Endothelial cell (in vitro differentiated cells): ENCODE results near the gene GYPB. TPM values are rescaled to one million over a fixed set of nuclear protein-coding genes. Genes with fewer than 3 reads are reported as not detected.
"Not testable (repeated sequence)": the region's sequence is repeated elsewhere in the genome, so short reads cannot be mapped to it uniquely, and the experiment has no call there.

Experiments
- DNase-seq: peaks from one replicate; pipeline ENCODE4 v3.0.0; 2021; ENCODE audit warnings: low spot score
- H3K27ac Mint-ChIP-seq: one replicate; pipeline ENCODE4 v1.8.0; 2021; ENCODE audit warnings: mixed read lengths, inconsistent platforms; ENCODE audit not compliant: unreplicated experiment
- H3K27me3 Mint-ChIP-seq: one replicate; pipeline ENCODE4 v1.8.0; 2021; ENCODE audit warnings: mild to moderate bottlenecking, moderate library complexity, mixed read lengths, inconsistent platforms; ENCODE audit not compliant: unreplicated experiment
- H3K36me3 Mint-ChIP-seq: one replicate; pipeline ENCODE4 v1.8.0; 2021; ENCODE audit warnings: mild to moderate bottlenecking, low read depth, mixed read lengths, inconsistent platforms; ENCODE audit not compliant: unreplicated experiment
- H3K4me1 Mint-ChIP-seq: one replicate; pipeline ENCODE4 v1.8.0; 2021; ENCODE audit warnings: mild to moderate bottlenecking, mixed read lengths, inconsistent platforms; ENCODE audit not compliant: unreplicated experiment
- H3K4me3 Mint-ChIP-seq: one replicate; pipeline ENCODE4 v1.8.0; 2021; ENCODE audit warnings: mild to moderate bottlenecking, mixed read lengths, inconsistent platforms; ENCODE audit not compliant: unreplicated experiment
- H3K9me3 Mint-ChIP-seq: one replicate; pipeline ENCODE4 v1.8.0; 2021; ENCODE audit warnings: mixed read lengths, inconsistent platforms; ENCODE audit not compliant: unreplicated experiment
- CTCF ChIP-seq: fragments of 200-600 bp; sonication (generic); IDR thresholded peaks from one replicate; pipeline ENCODE4 v1.5.0; 2021; ENCODE audit warnings: antibody characterized with exemption; ENCODE audit not compliant: unreplicated experiment
- long read RNA-seq: library from polyadenylated mRNA; unstranded; transcript quantifications from one replicate; pipeline ENCODE4 v2.0.0, GENCODE V29; 2020; ENCODE audit not compliant: unreplicated experiment
- total RNA-seq: library from RNA; stranded (reverse); fragmentation: NEBNext Ultra II Directional; extraction: Animal tissue kit (Norgen Biotek cat#: 25700); gene quantifications from one replicate; pipeline ENCODE4 v1.2.1, GENCODE V29; 2021; ENCODE audit not compliant: unreplicated experiment

Gene GYPB
- not detected for total RNA-seq
- long read RNA-seq, result 0 reads

- not testable (repeated sequence) for H3K4me3 Mint-ChIP-seq, DNase-seq, H3K27ac Mint-ChIP-seq, H3K4me1 Mint-ChIP-seq, H3K36me3 Mint-ChIP-seq, H3K9me3 Mint-ChIP-seq, H3K27me3 Mint-ChIP-seq
Observed at GRCh38 chr4:144019277-144019676, at the start of gene GYPB. Gene GYPB, minus strand, starts transcription at chr4:144019380. Its CDS starts 93 bp downstream, at chr4:144019287.

GRCh38 chr4:144061556-144061955, 42.4 kb upstream of the GYPB start:
- not testable (repeated sequence) for H3K27ac Mint-ChIP-seq, H3K4me1 Mint-ChIP-seq, H3K27me3 Mint-ChIP-seq, H3K9me3 Mint-ChIP-seq, H3K36me3 Mint-ChIP-seq, DNase-seq, H3K4me3 Mint-ChIP-seq

- not testable (repeated sequence) for H3K4me3 Mint-ChIP-seq, H3K9me3 Mint-ChIP-seq, H3K4me1 Mint-ChIP-seq, H3K36me3 Mint-ChIP-seq, H3K27ac Mint-ChIP-seq, DNase-seq, H3K27me3 Mint-ChIP-seq
Observed at GRCh38 chr4:144060234-144060859, 41.2 kb upstream of the GYPB start.

- no peak for TF ChIP-seq CTCF
- DNase-seq, result no peak
- H3K4me1 Mint-ChIP-seq, result peaks cover 5% of the 10 kb centered on the region
- no peaks in the 10 kb centered on the region for H3K9me3 Mint-ChIP-seq
- H3K27ac Mint-ChIP-seq, result no peak overlapping the region
- no peak overlapping the region for H3K4me3 Mint-ChIP-seq
- peaks cover 2% of the 10 kb centered on the region for H3K27me3 Mint-ChIP-seq
- H3K36me3 Mint-ChIP-seq, result no peaks in the 10 kb centered on the region
Observed at GRCh38 chr4:144056800-144057199, 37.6 kb upstream of the GYPB start.

- not testable (repeated sequence) for H3K27me3 Mint-ChIP-seq, H3K4me3 Mint-ChIP-seq, H3K4me1 Mint-ChIP-seq, H3K27ac Mint-ChIP-seq, DNase-seq, H3K9me3 Mint-ChIP-seq, H3K36me3 Mint-ChIP-seq
Observed at GRCh38 chr4:144055336-144055735, 36.2 kb upstream of the GYPB start.

- DNase-seq, H3K9me3 Mint-ChIP-seq, H3K36me3 Mint-ChIP-seq, H3K4me1 Mint-ChIP-seq, H3K27me3 Mint-ChIP-seq, H3K27ac Mint-ChIP-seq, H3K4me3 Mint-ChIP-seq: not testable (repeated sequence)
Observed at GRCh38 chr4:144051494-144051893, 32.3 kb upstream of the GYPB start.

- H3K4me1 Mint-ChIP-seq, H3K9me3 Mint-ChIP-seq, H3K36me3 Mint-ChIP-seq, H3K27me3 Mint-ChIP-seq, H3K4me3 Mint-ChIP-seq, DNase-seq, H3K27ac Mint-ChIP-seq: not testable (repeated sequence)
Observed at GRCh38 chr4:144050631-144051030, 31.5 kb upstream of the GYPB start.

- H3K9me3 Mint-ChIP-seq, H3K4me1 Mint-ChIP-seq, H3K27ac Mint-ChIP-seq, H3K4me3 Mint-ChIP-seq, H3K36me3 Mint-ChIP-seq, H3K27me3 Mint-ChIP-seq, DNase-seq: not testable (repeated sequence)
Observed at GRCh38 chr4:144049495-144050424, 30.6 kb upstream of the GYPB start.

GRCh38 chr4:144044936-144045335, 25.8 kb upstream of the GYPB start:
- H3K9me3 Mint-ChIP-seq, H3K27ac Mint-ChIP-seq, H3K27me3 Mint-ChIP-seq, H3K36me3 Mint-ChIP-seq, DNase-seq, H3K4me1 Mint-ChIP-seq, H3K4me3 Mint-ChIP-seq: not testable (repeated sequence)

- not testable (repeated sequence) for H3K27me3 Mint-ChIP-seq, H3K9me3 Mint-ChIP-seq, DNase-seq, H3K27ac Mint-ChIP-seq, H3K4me3 Mint-ChIP-seq, H3K4me1 Mint-ChIP-seq, H3K36me3 Mint-ChIP-seq
Observed at GRCh38 chr4:144032580-144032979, 13.4 kb upstream of the GYPB start.

- H3K27ac Mint-ChIP-seq, H3K36me3 Mint-ChIP-seq, DNase-seq, H3K9me3 Mint-ChIP-seq, H3K4me3 Mint-ChIP-seq, H3K4me1 Mint-ChIP-seq, H3K27me3 Mint-ChIP-seq: not testable (repeated sequence)
Observed at GRCh38 chr4:144031875-144032274, 12.7 kb upstream of the GYPB start.
